DOHH2 (cell line): Measurements from ENCODE around the gene CDH5.

Source experiments
- H3F3A ChIP-seq: fragments of 200-600 bp; sonication (generic), shearing (Covaris generic); 2 replicates; pipeline ENCODE4 v1.6.0; 2016; ENCODE audit warnings: antibody characterized with exemption, mild to moderate bottlenecking; ENCODE audit not compliant: control insufficient read depth, insufficient read depth
- H3K27ac ChIP-seq: fragments of 200-600 bp; sonication (generic); 2 replicates; pipeline ENCODE4 v1.5.1; 2014; ENCODE audit warnings: low read depth, mild to moderate bottlenecking, low read length, moderate library complexity
- H3K27me3 ChIP-seq: fragments of 200-600 bp; sonication (generic); 2 replicates; pipeline ENCODE4 v1.6.1; 2014; ENCODE audit warnings: mild to moderate bottlenecking, low read length, mixed read lengths; ENCODE audit not compliant: control insufficient read depth
- H3K36me3 ChIP-seq: fragments of 200-600 bp; sonication (generic); 2 replicates; pipeline ENCODE4 v1.6.1; 2014; ENCODE audit warnings: mild to moderate bottlenecking, low read length, moderate library complexity, mixed read lengths; ENCODE audit not compliant: control insufficient read depth
- H3K4me1 ChIP-seq: fragments of 200-600 bp; sonication (generic); 2 replicates; pipeline ENCODE4 v1.6.1; 2014; ENCODE audit warnings: mild to moderate bottlenecking, low read length, mixed read lengths; ENCODE audit not compliant: control insufficient read depth
- H3K4me2 ChIP-seq: fragments of 200-600 bp; sonication (generic); 2 replicates; pipeline ENCODE4 v1.6.0; 2014; ENCODE audit warnings: mild to moderate bottlenecking, low read length, moderate library complexity
- H3K4me3 ChIP-seq: fragments of 200-600 bp; sonication (generic); 2 replicates; pipeline ENCODE4 v1.5.1; 2014; ENCODE audit warnings: mild to moderate bottlenecking, low read length, mixed read lengths
- H3K79me2 ChIP-seq: fragments of 200-600 bp; sonication (generic); 2 replicates; pipeline ENCODE4 v1.6.1; 2014; ENCODE audit warnings: mild to moderate bottlenecking, low read length, mixed read lengths; ENCODE audit not compliant: control insufficient read depth
- H3K9me2 ChIP-seq: fragments of 200-600 bp; sonication (generic); replicated peaks from 2 replicates; pipeline ENCODE4 v1.6.1; 2014; ENCODE audit warnings: mild to moderate bottlenecking, low read length, mixed read lengths; ENCODE audit not compliant: control insufficient read depth
- H3K9me3 ChIP-seq: fragments of 200-600 bp; sonication (generic); 2 replicates; pipeline ENCODE4 v1.6.1; 2014; ENCODE audit warnings: antibody characterized with exemption, low read length, mixed read lengths; ENCODE audit not compliant: control insufficient read depth, insufficient read depth
- H4K20me1 ChIP-seq: fragments of 200-600 bp; sonication (generic); 2 replicates; pipeline ENCODE4 v1.6.0; 2014; ENCODE audit warnings: low read depth, mild to moderate bottlenecking, antibody characterized with exemption, low read length, moderate library complexity; ENCODE audit not compliant: control insufficient read depth, insufficient read depth
- CTCF ChIP-seq: fragments of 200-600 bp; sonication (generic); IDR thresholded peaks from one replicate; pipeline ENCODE4 v1.5.1; 2014; ENCODE audit warnings: antibody characterized with exemption, mild to moderate bottlenecking, low read depth, low read length; ENCODE audit not compliant: poor library complexity, severe bottlenecking
- EZH2phosphoT487 ChIP-seq: fragments of 200-600 bp; sonication (generic); IDR thresholded peaks from 2 replicates; pipeline ENCODE4 v1.6.1; 2017; ENCODE audit warnings: borderline replicate concordance, mild to moderate bottlenecking, antibody characterized with exemption, low read length, moderate library complexity, mixed read lengths

The CDH5 gene

GRCh38 chr16:66370786-66371684 is 4.5 kb downstream of the CDH5 start:
- Histone ChIP-seq H3K27me3 (no peaks in the 10 kb centered on the region), H3K4me1 (no peaks in the 10 kb centered on the region), H3K79me2 (no peaks in the 10 kb centered on the region), H3K9me3 (no peaks in the 10 kb centered on the region), H3K4me2 (no peak overlapping the region), H3K27ac (no peak overlapping the region), H3K36me3 (no peaks in the 10 kb centered on the region), H4K20me1 (no peaks in the 10 kb centered on the region), H3F3A (no peaks in the 10 kb centered on the region), H3K9me2 (no peaks in the 10 kb centered on the region), H3K4me3 (no peak overlapping the region)
- TF ChIP-seq EZH2phosphoT487 (no peak), CTCF (no peak)

GRCh38 chr16:66372078-66372897 is 5.8 kb downstream of the CDH5 start:
- H3K4me2 ChIP-seq, result no peak overlapping the region
- no peaks in the 10 kb centered on the region for H3K79me2 ChIP-seq

GRCh38 chr16:66372898-66373155 is 6.3 kb downstream of the CDH5 start:
- Histone ChIP-seq H3K27me3 (no peaks in the 10 kb centered on the region), H4K20me1 (no peaks in the 10 kb centered on the region), H3K4me3 (no peak overlapping the region), H3K9me3 (no peaks in the 10 kb centered on the region), H3K79me2 (no peaks in the 10 kb centered on the region), H3F3A (no peaks in the 10 kb centered on the region), H3K27ac (no peak overlapping the region), H3K36me3 (no peaks in the 10 kb centered on the region), H3K4me1 (no peaks in the 10 kb centered on the region), H3K4me2 (no peak overlapping the region), H3K9me2 (no peaks in the 10 kb centered on the region)
- TF ChIP-seq CTCF, result no peak
- TF ChIP-seq EZH2phosphoT487, result no peak

More at GRCh38 chr16:66372078-66372897, 5.8 kb downstream of the CDH5 start:
- Histone ChIP-seq H3K9me3 (no peaks in the 10 kb centered on the region), H3K4me1 (no peaks in the 10 kb centered on the region), H3K9me2 (no peaks in the 10 kb centered on the region), H4K20me1 (no peaks in the 10 kb centered on the region), H3K4me3 (no peak overlapping the region), H3K27ac (no peak overlapping the region), H3K36me3 (no peaks in the 10 kb centered on the region), H3F3A (no peaks in the 10 kb centered on the region), H3K27me3 (no peaks in the 10 kb centered on the region)
- TF ChIP-seq CTCF, result no peak
- no peak for TF ChIP-seq EZH2phosphoT487
